NT2/D1 (cell line): ENCODE results near the gene DNAH1.
"Not testable (repeated sequence)": the region's sequence is repeated elsewhere in the genome, so short reads cannot be mapped to it uniquely, and the experiment has no call there.

Source experiments
- DNase-seq: peaks from one replicate; pipeline ENCODE4 v3.0.0-alpha.2; 2011; ENCODE audit warnings: low read depth, low spot score
- H3K27me3 ChIP-seq: 2 replicates; pipeline ENCODE4 v1.6.0; 2011; ENCODE audit warnings: mild to moderate bottlenecking; ENCODE audit not compliant: insufficient read length, insufficient read depth
- H3K36me3 ChIP-seq: 2 replicates; pipeline ENCODE4 v1.6.1; 2011; ENCODE audit warnings: mild to moderate bottlenecking, low read length, mixed read lengths; ENCODE audit not compliant: insufficient read depth, insufficient read length
- H3K4me1 ChIP-seq: 2 replicates; pipeline ENCODE4 v1.5.1; 2011; ENCODE audit not compliant: insufficient read depth, insufficient read length
- H3K4me3 ChIP-seq: 2 replicates; pipeline ENCODE4 v1.5.1; 2011; ENCODE audit warnings: low read depth; ENCODE audit not compliant: insufficient read length
- H3K9ac ChIP-seq: 2 replicates; pipeline ENCODE4 v1.6.0; 2011; ENCODE audit warnings: low read depth; ENCODE audit not compliant: insufficient read length
- H3K9me3 ChIP-seq: 2 replicates; pipeline ENCODE4 v1.5.1; 2011; ENCODE audit warnings: mild to moderate bottlenecking, low read length; ENCODE audit not compliant: insufficient read depth
- SUZ12 ChIP-seq: IDR thresholded peaks from 2 replicates; pipeline ENCODE4 v1.6.1; 2011; ENCODE audit not compliant: insufficient read length, insufficient read depth; ENCODE audit errors: extremely low read depth
- YY1 ChIP-seq: IDR thresholded peaks from 2 replicates; pipeline ENCODE4 v1.6.1; 2011; ENCODE audit not compliant: insufficient read length, insufficient read depth
- ZNF274 ChIP-seq: IDR thresholded peaks from 2 replicates; pipeline ENCODE4 v1.6.1; 2011; ENCODE audit warnings: mild to moderate bottlenecking, low read depth, low read length

Gene DNAH1

GRCh38 chr3:52315977-52316764 is at the start of gene DNAH1:
DNAH1 (plus strand) TSS chr3:52316319; CDS start chr3:52322443, 6,124 bp downstream.
- no peak for DNase-seq
- no peaks in the 10 kb centered on the region for H3K9me3 ChIP-seq
- H3K27me3 ChIP-seq = peaks cover 19% of the 10 kb centered on the region
- H3K9ac ChIP-seq = peak within 1 kb of the TSS; percentile 56
- H3K36me3 ChIP-seq = peaks cover 3% of the 10 kb centered on the region
- no peak for TF ChIP-seq ZNF274
- TF ChIP-seq SUZ12 = no peak
- TF ChIP-seq YY1 = no peak
- peaks cover 21% of the 10 kb centered on the region for H3K4me1 ChIP-seq
- peak within 1 kb of the TSS; percentile 13 for H3K4me3 ChIP-seq

DNA sequence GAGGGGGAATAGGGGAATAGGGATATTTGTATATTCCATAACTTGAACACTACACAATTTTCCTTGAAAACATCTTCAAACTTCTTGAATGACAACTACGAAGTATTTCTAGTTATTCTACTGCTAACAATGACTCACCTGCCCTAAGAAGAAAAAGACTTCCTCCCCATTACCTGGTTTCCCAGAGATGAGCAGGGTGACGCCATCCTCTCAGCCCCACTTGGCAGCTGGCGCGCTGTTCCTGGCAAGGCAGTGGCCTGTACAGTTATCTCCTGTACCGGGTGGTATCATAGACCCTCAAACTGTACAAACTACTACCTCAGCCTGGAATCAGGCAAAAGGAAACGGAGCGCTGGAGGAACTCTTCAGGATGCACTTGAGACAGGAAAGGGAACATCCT is 48.1 kb upstream of the DNAH1 start:
- no peaks in the 10 kb centered on the region for H3K9me3 ChIP-seq
- peaks cover 86% of the 10 kb centered on the region for H3K36me3 ChIP-seq
- H3K4me3 ChIP-seq = no peak overlapping the region
- no peak for TF ChIP-seq YY1
- no peaks in the 10 kb centered on the region for H3K27me3 ChIP-seq
- DNase-seq = no peak
- H3K9ac ChIP-seq = no peak overlapping the region
- no peaks in the 10 kb centered on the region for H3K4me1 ChIP-seq

DNA sequence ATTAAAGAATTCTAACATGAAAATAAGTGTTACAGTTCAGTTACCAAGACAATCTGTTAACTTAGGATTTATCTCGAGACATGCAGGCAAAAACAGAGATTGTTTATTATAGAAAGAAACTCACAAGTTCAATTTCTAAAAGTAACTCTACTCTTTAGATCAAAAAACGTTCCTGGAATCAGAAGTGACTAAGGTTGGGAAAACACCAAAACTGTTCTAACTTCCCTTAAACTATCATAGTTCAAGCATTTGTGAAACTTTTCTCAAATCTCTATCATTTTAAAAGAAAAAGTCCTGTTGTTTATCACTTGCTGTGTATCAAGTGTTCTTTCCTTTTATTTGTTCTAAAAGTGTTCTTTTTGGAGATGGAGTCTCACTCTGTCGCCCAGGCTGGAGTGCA is 46.3 kb upstream of the DNAH1 start:
- no peaks in the 10 kb centered on the region for H3K27me3 ChIP-seq
- TF ChIP-seq SUZ12 (no peak), YY1 (no peak), ZNF274 (no peak)
- H3K9ac ChIP-seq = no peak overlapping the region

DNA sequence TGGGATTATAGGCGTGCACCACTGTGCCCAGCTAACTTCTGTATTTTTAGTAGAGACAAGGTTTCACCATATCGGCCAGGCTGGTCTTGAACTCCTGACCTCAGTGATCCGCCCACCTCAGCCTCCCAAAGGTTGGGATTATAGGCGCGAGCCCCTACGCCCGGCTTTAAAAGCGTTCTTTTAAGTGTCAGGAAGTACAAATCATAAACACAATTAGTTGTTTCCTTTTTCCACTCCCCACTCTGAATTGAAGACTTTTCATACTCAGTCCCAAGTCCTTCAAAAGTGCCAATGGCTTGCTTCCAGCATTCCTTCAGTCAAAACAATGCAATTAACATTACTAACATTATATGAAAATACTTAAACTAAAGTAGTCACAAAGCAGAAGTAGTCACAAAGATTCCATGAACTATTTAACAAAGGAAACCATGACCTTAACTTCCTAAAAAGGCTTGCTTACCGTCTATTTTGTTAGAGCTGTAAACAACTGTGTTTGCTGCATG is 45.8 kb upstream of the DNAH1 start:
- Histone ChIP-seq H3K9ac (no peak overlapping the region), H3K9me3 (no peaks in the 10 kb centered on the region), H3K4me3 (no peak overlapping the region), H3K4me1 (no peaks in the 10 kb centered on the region), H3K27me3 (no peaks in the 10 kb centered on the region), H3K36me3 (peaks cover 86% of the 10 kb centered on the region)
- no peak for DNase-seq
- TF ChIP-seq ZNF274 (no peak), SUZ12 (no peak), YY1 (no peak)

More for the DNA sequence above, 46.3 kb upstream of the DNAH1 start:
- Histone ChIP-seq H3K4me1 (no peaks in the 10 kb centered on the region), H3K36me3 (peaks cover 85% of the 10 kb centered on the region), H3K4me3 (no peak overlapping the region), H3K9me3 (no peaks in the 10 kb centered on the region)
- DNase-seq = no peak

GRCh38 chr3:52272172-52272571 is 43.9 kb upstream of the DNAH1 start:
- H3K4me1 ChIP-seq, DNase-seq, H3K27me3 ChIP-seq, H3K9me3 ChIP-seq, H3K4me3 ChIP-seq, H3K9ac ChIP-seq: not testable (repeated sequence)
- peaks cover 82% of the 10 kb centered on the region for H3K36me3 ChIP-seq

GRCh38 chr3:52272831-52273230 is 43.3 kb upstream of the DNAH1 start:
- H3K4me1 ChIP-seq = no peaks in the 10 kb centered on the region
- no peaks in the 10 kb centered on the region for H3K9me3 ChIP-seq
- DNase-seq = no peak
- TF ChIP-seq ZNF274 = no peak
- no peak overlapping the region for H3K9ac ChIP-seq
- H3K36me3 ChIP-seq = peaks cover 81% of the 10 kb centered on the region
- H3K27me3 ChIP-seq = no peaks in the 10 kb centered on the region
- no peak overlapping the region for H3K4me3 ChIP-seq

DNA sequence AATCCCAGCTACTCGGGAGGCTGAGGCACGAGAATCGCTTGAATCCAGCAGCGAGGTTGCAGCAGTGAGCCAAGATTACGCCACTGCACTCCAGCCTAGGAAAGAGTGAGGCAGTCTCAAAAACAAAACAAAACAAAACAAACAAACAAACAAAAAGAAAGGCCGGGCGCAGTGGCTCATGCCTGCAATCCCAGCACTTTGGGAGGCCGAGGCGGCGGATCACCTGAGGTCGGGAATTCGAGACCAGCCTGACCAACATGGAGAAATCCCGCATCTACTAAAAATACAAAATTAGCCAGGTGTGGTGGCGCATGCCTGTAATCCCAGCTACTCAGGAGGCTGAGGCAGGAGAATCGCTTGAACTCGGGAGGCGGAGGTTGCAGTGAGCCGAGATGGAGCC is 41.3 kb upstream of the DNAH1 start:
- DNase-seq, H3K9ac ChIP-seq, H3K4me1 ChIP-seq, H3K4me3 ChIP-seq, H3K27me3 ChIP-seq, H3K9me3 ChIP-seq: not testable (repeated sequence)
- H3K36me3 ChIP-seq = peaks cover 67% of the 10 kb centered on the region
